CD14-positive monocyte (primary cell): ENCODE measurements around the gene MAOA. TPM values are rescaled to one million over a fixed set of nuclear protein-coding genes. Genes with fewer than 3 reads are reported as not detected.

Source experiments
- DNase-seq, 3 donors: peaks; one replicate each; pipeline ENCODE4 v3.0.0-alpha.2; 2011 to 2022
- H2AFZ ChIP-seq: 2 replicates; pipeline ENCODE4 v1.6.0; 2012; ENCODE audit warnings: mild to moderate bottlenecking, low read depth, low read length, inconsistent platforms; ENCODE audit not compliant: insufficient read depth, poor library complexity, severe bottlenecking
- H3K27ac ChIP-seq, 2 donors: 1 replicate in 1 of 2; 2 replicates in 1 of 2; pipeline ENCODE4 v1.5.1; 2012 to 2013; ENCODE audit warnings: low read length in 2 of 2, control low read depth in 1 of 2, inconsistent platforms in 1 of 2, low read depth in 1 of 2, mild to moderate bottlenecking in 1 of 2
- H3K27me3 ChIP-seq, 2 donors: one replicate each; pipeline versions ENCODE4 v1.6.0 to v1.6.1; 2011 to 2013; ENCODE audit warnings: low read length in 2 of 2; ENCODE audit not compliant: control insufficient read depth in 2 of 2, insufficient read depth in 2 of 2
- H3K36me3 ChIP-seq, 2 donors: replicated peaks in 1 of 2; 1 replicate in 1 of 2; 2 replicates in 1 of 2; pipeline versions ENCODE4 v1.5.1 to v1.6.1; 2012 to 2013; ENCODE audit warnings: low read length in 2 of 2, control low read depth in 1 of 2, inconsistent platforms in 1 of 2, mild to moderate bottlenecking in 1 of 2; ENCODE audit not compliant: insufficient read depth in 2 of 2, control insufficient read depth in 1 of 2
- H3K4me1 ChIP-seq, 2 donors: 1 replicate in 1 of 2; 2 replicates in 1 of 2; pipeline versions ENCODE4 v1.5.1 to v1.6.1; 2012 to 2013; ENCODE audit warnings: low read length in 2 of 2, control low read depth in 1 of 2, inconsistent platforms in 1 of 2, mild to moderate bottlenecking in 1 of 2, moderate library complexity in 1 of 2; ENCODE audit not compliant: insufficient read depth in 2 of 2, control insufficient read depth in 1 of 2
- H3K4me2 ChIP-seq: replicated peaks from 2 replicates; pipeline ENCODE3; 2012; ENCODE audit warnings: low read length, moderate library complexity, mild to moderate bottlenecking; ENCODE audit not compliant: poor library complexity, severe bottlenecking; ENCODE audit errors: extremely low read depth
- H3K4me3 ChIP-seq, 3 experiments: fragments of 200-600 bp in 1 of 3; sonication (generic) in 1 of 3; replicated peaks in 1 of 3; 1 replicate in 2 of 3; 2 replicates in 1 of 3; pipeline ENCODE4 v1.5.1; 2011 to 2013; ENCODE audit warnings: low read length in 3 of 3, mild to moderate bottlenecking in 3 of 3, control low read depth in 2 of 3, low read depth in 2 of 3, inconsistent platforms in 1 of 3, moderate library complexity in 1 of 3
- H3K79me2 ChIP-seq: 2 replicates; pipeline ENCODE4 v1.6.0; 2012; ENCODE audit warnings: mild to moderate bottlenecking, control low read depth, inconsistent platforms, low read length, moderate library complexity; ENCODE audit not compliant: insufficient read depth
- H3K9ac ChIP-seq: 2 replicates; pipeline ENCODE4 v1.6.0; 2017; ENCODE audit warnings: low read length, mild to moderate bottlenecking; ENCODE audit not compliant: insufficient read depth, poor library complexity, severe bottlenecking
- H3K9me3 ChIP-seq, 2 donors: replicated peaks in 1 of 2; 1 replicate in 1 of 2; 2 replicates in 1 of 2; pipeline versions ENCODE4 v1.5.1 to v1.6.1; 2012 to 2013; ENCODE audit warnings: low read length in 2 of 2, control low read depth in 1 of 2; ENCODE audit not compliant: control insufficient read depth in 1 of 2, insufficient read depth in 1 of 2
- H4K20me1 ChIP-seq: 2 replicates; pipeline ENCODE4 v1.6.0; 2012; ENCODE audit warnings: mild to moderate bottlenecking, low read length, control low read depth, moderate library complexity; ENCODE audit not compliant: insufficient read depth
- H3K27ac Mint-ChIP-seq, 7 donors: one replicate each; pipeline ENCODE4 v1.8.0; 2020; ENCODE audit warnings: mild to moderate bottlenecking in 7 of 7, mixed read lengths in 7 of 7, moderate library complexity in 6 of 7, inconsistent platforms in 2 of 7
- H3K27me3 Mint-ChIP-seq, 3 donors: one replicate each; pipeline ENCODE4 v1.8.0; 2021 to 2022; ENCODE audit warnings: low read depth in 3 of 3, mild to moderate bottlenecking in 3 of 3, mixed read lengths in 3 of 3, moderate library complexity in 3 of 3, inconsistent platforms in 1 of 3
- H3K36me3 Mint-ChIP-seq, 2 donors: one replicate each; pipeline ENCODE4 v1.8.0; 2020; ENCODE audit warnings: mixed read lengths in 2 of 2, inconsistent platforms in 1 of 2, mild to moderate bottlenecking in 1 of 2
- H3K4me1 Mint-ChIP-seq: one replicate; pipeline ENCODE4 v1.8.0; 2020; ENCODE audit warnings: mild to moderate bottlenecking, mixed read lengths
- H3K4me3 Mint-ChIP-seq, 2 donors: one replicate each; pipeline ENCODE4 v1.8.0; 2020; ENCODE audit warnings: mild to moderate bottlenecking in 2 of 2, mixed read lengths in 2 of 2, moderate library complexity in 1 of 2
- H3K9me3 Mint-ChIP-seq, 7 donors: one replicate each; pipeline ENCODE4 v1.8.0; 2020 to 2022; ENCODE audit warnings: mixed read lengths in 7 of 7, mild to moderate bottlenecking in 6 of 7, moderate library complexity in 6 of 7, inconsistent platforms in 2 of 7
- WGBS: methylation state at CpG from one replicate; pipeline ENCODE4 v1.1.5; 2013; ENCODE audit warnings: missing lambda C conversion rate; ENCODE audit not compliant: insufficient coverage; 5-methylcytosine and 5-hydroxymethylcytosine counted together
- intact Hi-C, 2 donors: fragments of 100-400 bp; cut with micrococcal nuclease; formaldehyde crosslinking; loops; one replicate each; pipeline versions ENCODE4 v1.15.0 to v1.15.1; 2023
- polyA plus RNA-seq, 3 donors: library from polyadenylated mRNA; depleted of rRNA in 1 of 3; unstranded in 2 of 3; stranded (reverse) in 1 of 3; fragments of 300-500 nt in 2 of 3; fragments of >200 nt in 1 of 3; fragmentation: Illumina TruSeq in 2 of 3; gene quantifications; 1 replicate in 2 of 3; 2 replicates in 1 of 3; pipeline ENCODE4 v1.2.3, GENCODE V29; 2012 to 2021
- TF ChIP-seq, protein P1 (sequence below): fragments of 200-600 bp; IDR thresholded peaks from one replicate; pipeline ENCODE4 v1.8.0; 2022; ENCODE audit warnings: antibody characterized with exemption, mild to moderate bottlenecking

The MAOA gene
- polyA plus RNA-seq, 3 donors = 0.11 to 0.56 (median 0.15) TPM

DNA sequence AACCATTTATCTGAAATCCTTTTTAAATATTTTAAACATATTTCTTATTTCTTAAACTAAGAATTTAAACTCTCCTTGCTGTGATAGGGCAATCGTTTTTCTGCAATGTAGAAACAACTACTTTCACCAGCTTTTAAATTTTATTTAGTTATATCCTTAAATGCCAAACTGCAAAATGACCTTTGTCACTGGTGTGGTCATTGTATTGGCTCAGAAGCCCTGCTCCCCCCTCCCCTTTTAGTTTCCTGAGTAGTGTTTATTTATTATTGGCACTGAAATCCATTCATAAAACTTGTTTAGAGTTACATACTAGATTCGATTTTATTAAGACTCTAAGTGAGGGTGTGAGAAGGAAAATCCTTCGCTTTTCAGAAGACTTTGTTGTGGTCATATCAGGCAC lies 23.0 kb downstream of the MAOA start:
- TF ChIP-seq, protein P1, sequence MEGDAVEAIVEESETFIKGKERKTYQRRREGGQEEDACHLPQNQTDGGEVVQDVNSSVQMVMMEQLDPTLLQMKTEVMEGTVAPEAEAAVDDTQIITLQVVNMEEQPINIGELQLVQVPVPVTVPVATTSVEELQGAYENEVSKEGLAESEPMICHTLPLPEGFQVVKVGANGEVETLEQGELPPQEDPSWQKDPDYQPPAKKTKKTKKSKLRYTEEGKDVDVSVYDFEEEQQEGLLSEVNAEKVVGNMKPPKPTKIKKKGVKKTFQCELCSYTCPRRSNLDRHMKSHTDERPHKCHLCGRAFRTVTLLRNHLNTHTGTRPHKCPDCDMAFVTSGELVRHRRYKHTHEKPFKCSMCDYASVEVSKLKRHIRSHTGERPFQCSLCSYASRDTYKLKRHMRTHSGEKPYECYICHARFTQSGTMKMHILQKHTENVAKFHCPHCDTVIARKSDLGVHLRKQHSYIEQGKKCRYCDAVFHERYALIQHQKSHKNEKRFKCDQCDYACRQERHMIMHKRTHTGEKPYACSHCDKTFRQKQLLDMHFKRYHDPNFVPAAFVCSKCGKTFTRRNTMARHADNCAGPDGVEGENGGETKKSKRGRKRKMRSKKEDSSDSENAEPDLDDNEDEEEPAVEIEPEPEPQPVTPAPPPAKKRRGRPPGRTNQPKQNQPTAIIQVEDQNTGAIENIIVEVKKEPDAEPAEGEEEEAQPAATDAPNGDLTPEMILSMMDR = no peak
- Histone ChIP-seq H3K27ac (no peak overlapping the region), H2AFZ (no peak overlapping the region), H4K20me1 (no peaks in the 10 kb centered on the region), H3K9ac (no peak overlapping the region), H3K4me1 (no peaks in the 10 kb centered on the region), H3K79me2 (no peaks in the 10 kb centered on the region), H3K9me3 (no peaks in the 10 kb centered on the region), H3K27me3 (no peaks in the 10 kb centered on the region), H3K4me2 (no peak overlapping the region), H3K36me3 (no peaks in the 10 kb centered on the region), H3K4me3 (no peak overlapping the region)
- Mint-ChIP-seq H3K4me3 (no peak overlapping the region), H3K4me1 (peaks cover 12% of the 10 kb centered on the region), H3K36me3 (no peaks in the 10 kb centered on the region), H3K27me3 (peaks cover 0 to 1% (median 0%) of the 10 kb centered on the region in 3 donors), H3K9me3 (peaks cover 0 to 5% (median 0%) of the 10 kb centered on the region in 7 donors), H3K27ac (no peak overlapping the region)
- WGBS = no CpG with 5 or more reads among the region's 3 CpGs
- no peak for DNase-seq
- intact Hi-C loops = no loop called here

DNA sequence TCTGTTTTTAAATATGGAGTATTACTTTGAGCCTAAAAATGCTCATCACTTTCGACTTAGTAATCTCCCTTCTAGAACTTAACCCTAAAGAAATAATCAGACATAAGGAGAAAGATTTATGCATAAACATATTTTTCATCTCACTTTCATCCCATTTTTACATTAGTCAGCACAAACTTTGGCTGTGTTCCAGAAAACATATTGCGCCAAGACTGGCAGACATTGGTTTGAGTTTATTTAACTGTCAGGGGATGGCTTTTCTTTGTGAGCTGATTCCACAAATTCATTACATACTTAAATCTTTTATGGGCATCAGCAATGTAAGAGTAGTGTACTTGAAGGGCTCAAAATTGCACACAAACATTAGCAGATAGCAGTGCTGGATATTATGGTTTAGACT lies 23.7 kb downstream of the MAOA start:
- H3K36me3 ChIP-seq = no peaks in the 10 kb centered on the region
- DNase-seq = no peak
- H4K20me1 ChIP-seq = no peaks in the 10 kb centered on the region
- no peak overlapping the region for H2AFZ ChIP-seq
- no peak overlapping the region for H3K9ac ChIP-seq
- H3K27ac ChIP-seq = no peak overlapping the region
- H3K9me3 Mint-ChIP-seq = peaks cover 0 to 5% (median 0%) of the 10 kb centered on the region in 7 donors
- no peaks in the 10 kb centered on the region for H3K4me1 ChIP-seq
- no CpG with 5 or more reads among the region's 2 CpGs for WGBS
- intact Hi-C loops = no loop called here
- no peaks in the 10 kb centered on the region for H3K27me3 ChIP-seq
- no peaks in the 10 kb centered on the region for H3K36me3 Mint-ChIP-seq
- H3K9me3 ChIP-seq = no peaks in the 10 kb centered on the region
- no peaks in the 10 kb centered on the region for H3K79me2 ChIP-seq
- peaks cover 16% of the 10 kb centered on the region for H3K4me1 Mint-ChIP-seq
- no peak overlapping the region for H3K27ac Mint-ChIP-seq
- H3K27me3 Mint-ChIP-seq = peaks cover 0 to 1% (median 0%) of the 10 kb centered on the region in 3 donors
- no peak overlapping the region for H3K4me3 ChIP-seq
- no peak overlapping the region for H3K4me2 ChIP-seq
- H3K4me3 Mint-ChIP-seq = no peak overlapping the region
- TF ChIP-seq, protein P1 = no peak
